G401.6 (cell line): ENCODE measurements around the gene OR2B6.
"Not testable (repeated sequence)": the region's sequence is repeated elsewhere in the genome, so short reads cannot be mapped to it uniquely, and the experiment has no call there.

ENCODE experiments used
- FAIRE-seq: peaks from 2 replicates; lab custom pipeline; 2012; peaks lifted over from hg19 to GRCh38; lab: Jason Lieb, UNC

Gene OR2B6

DNA sequence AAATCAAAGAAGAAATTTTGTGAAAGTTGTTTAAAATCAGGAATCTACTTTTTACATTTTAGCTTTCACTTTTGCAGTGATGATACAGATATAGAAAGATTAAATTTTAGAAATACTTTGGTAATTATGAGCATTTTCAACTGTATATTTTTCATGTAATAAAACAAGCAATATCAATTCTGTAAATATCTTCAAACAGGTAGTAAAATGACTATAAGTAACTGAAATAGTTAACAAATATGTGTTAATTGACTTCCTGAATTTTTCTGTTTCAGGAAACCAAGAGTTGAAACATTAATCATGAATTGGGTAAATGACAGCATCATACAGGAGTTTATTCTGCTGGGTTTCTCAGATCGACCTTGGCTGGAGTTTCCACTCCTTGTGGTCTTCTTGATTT, at the start of gene OR2B6:
Gene OR2B6 (plus strand): TSS at position 301 of the 400 bp plus-strand sequence. CDS start 0 bp downstream, at position 301.
- FAIRE-seq = no peak

DNA sequence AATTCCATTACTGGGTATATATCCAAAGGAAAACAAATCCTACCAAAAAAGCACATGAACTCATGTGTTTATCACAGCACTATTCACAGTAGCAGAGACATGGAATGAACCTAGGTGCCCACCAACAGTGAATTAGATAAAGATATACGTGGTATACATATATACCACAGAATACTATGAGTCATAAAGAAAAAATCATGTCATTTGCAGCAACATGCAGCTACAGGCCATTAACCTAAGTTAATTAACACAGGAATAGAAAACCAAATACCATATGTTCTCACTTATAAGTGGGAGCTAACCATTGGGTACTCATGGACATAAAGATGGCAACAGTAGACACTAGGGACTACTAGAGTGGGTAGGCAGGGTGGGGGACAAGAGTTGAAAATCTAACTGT, 49.0 kb upstream of the OR2B6 start:
- FAIRE-seq = no peak

DNA sequence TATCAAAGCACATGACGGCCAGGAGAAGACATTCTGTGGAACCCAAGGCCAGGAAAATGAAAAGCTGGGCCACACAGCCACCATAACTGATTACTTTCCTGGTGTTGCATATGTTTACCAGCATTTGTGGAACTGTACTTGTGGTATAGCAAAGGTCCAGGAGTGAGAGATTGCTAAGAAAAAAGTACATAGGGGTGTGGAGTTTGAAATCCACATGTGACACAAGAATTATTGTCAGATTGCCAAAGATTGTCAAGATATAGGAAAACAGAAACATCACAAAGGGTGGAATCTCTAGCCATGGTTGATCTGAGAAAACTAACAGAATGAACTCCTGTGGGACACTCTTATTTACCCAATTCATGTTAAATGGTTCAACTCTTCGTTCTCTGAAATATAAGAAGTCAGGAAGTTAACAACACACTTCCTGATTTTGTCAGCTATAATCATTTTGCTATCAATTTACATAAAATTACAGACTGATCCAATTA, 45.0 kb upstream of the OR2B6 start, which contains the start of gene OR2B2:
Gene OR2B2 (minus strand): TSS at position 441 of the 491 bp plus-strand sequence. CDS start 77 bp downstream, at position 364.
- no peak for FAIRE-seq

DNA sequence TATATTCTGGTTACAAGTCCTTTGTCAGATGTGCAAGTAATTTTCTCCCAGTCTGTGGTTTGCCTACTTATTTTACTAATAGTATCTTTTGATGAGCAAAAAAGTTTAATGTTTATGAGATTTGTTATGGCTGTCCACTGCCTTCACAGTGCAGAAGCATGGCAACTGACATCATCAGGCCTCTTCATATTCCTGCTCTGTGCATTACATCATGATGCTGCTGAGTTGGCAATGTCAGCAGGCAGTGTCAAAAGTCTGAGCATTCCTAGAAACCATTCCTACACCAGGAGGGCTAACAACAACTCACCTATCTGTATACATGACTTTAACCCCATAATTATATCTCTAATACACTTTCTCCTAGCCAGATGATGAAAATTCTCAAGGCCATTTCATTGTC, 34.1 kb upstream of the OR2B6 start:
- no peak for FAIRE-seq

DNA sequence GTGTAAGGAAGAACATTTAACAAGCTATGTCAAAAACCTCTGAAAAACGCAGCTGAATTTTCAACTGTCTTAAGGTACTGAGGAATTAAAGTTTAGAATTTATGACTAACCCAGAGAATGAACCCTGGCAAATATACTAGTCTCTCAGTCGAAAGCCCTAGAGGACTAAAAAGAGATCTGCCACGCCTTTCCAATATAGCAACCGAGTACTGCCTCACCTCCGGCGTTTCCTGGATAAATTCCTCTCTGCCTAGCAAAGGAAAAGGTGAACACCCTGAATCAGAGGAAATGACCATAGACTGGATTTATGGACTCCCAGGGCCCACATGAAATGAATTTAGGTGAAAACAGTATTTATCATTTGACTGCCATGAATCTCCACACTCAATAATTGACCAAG, 32.9 kb upstream of the OR2B6 start:
- no peak for FAIRE-seq

DNA sequence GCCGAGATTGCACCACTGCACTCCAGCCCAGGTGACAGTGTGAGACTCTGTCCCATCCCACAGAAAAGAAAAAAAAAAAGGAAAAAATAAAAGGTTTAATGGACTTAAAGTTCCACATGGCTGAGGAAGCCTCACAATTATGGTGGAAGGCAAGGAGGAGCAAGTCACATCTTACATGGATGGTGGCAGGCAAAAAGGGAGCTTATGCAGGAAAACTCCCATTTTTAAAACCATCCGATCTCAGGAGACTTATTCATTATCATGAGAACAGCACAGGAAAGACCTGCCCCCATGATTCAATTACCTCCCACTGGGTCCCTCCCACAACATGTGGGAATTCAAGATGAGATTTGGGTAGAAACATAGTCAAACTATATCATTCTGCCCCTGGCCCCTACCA, 29.0 kb upstream of the OR2B6 start:
- not testable (repeated sequence) for FAIRE-seq

DNA sequence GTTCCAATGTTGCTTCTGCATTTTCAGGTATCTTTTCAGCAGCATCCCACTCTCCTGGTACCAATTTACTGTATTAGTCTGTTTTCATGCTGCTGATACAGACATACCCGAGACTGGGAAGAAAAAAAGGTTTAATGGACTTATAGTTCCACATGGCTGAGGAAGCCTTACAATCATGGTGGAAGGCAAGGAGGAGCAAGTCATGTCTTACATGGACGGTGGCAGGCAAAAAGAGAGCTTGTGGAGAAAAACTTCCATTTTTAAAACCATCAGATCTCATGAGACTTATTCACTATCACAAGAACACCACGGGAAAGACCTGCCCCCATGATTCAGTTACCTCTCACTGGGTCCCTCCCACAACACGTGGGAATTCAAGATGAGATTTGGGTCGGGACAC, 27.1 kb upstream of the OR2B6 start:
- FAIRE-seq = not testable (repeated sequence)

DNA sequence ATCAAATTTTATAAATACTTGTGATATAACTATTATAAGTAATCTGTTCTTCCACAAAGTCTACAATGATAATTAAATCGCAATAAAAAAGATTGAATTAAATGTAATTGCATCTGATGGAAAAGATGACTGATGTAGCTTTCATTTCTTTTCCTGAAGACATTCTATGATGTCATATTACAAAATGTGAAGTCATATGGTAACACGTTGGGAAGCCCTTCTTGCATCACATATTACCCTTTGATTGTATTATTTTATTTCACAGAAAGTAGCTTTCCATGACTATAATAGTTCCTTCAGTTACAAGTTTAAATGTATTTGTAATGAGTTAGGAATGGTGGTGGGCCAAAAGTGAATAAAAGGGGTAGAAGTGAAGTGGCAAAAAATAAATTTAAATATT, 25.8 kb upstream of the OR2B6 start:
- FAIRE-seq = no peak

DNA sequence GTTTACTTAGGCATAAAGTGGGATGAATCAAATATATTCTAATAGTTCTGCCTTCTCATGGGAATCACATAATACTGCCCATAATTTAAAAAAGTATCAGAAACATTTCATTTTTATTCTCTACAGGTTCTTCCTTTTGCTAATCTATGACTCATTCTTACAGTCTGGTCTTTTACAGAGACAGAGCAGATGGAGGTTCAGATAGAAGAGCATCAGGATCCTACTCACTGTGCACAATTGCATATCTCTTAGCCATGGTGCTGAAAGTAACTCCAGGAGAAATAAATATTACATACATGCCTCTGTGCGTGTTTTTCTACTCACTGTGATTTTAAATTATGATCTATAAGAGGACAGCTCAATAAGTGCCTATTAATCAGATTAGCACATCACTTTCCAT, 16.3 kb upstream of the OR2B6 start:
- no peak for FAIRE-seq

DNA sequence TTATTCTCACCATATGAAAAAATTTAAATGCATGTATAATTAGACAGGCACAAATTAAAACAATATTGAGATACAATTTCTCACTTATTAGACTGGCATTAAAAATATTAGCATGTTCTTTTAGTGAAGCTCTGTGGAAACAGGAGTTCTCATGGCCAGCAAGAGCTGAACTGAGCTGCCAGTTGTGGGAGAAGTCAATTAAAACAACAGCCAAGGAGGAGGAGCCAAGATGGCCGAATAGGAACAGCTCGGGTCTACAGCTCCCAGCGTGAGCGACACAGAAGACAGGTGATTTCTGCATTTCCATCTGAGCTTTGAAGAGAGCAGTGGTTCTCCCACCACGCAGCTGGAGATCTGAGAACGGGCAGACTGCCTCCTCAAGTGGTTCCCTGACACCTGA, 14.0 kb upstream of the OR2B6 start:
- not testable (repeated sequence) for FAIRE-seq

DNA sequence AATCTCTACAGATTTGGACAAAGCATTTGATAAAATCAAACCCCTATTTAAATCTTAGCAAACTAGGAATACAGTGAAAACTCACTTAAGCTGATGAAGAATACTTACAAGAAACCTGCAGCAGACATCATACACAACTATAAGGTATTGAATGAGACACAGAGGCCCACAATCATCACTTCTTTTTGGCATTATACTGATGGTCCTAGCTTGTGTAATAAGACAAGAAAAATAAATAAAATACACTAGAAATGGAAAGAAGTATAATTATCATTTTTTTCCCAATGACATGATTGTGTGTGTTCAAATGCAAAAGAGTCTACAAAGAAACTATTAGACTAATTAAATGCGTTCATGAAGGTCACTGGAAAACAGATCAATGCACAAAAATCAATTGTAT, 8.8 kb upstream of the OR2B6 start:
- FAIRE-seq = no peak

DNA sequence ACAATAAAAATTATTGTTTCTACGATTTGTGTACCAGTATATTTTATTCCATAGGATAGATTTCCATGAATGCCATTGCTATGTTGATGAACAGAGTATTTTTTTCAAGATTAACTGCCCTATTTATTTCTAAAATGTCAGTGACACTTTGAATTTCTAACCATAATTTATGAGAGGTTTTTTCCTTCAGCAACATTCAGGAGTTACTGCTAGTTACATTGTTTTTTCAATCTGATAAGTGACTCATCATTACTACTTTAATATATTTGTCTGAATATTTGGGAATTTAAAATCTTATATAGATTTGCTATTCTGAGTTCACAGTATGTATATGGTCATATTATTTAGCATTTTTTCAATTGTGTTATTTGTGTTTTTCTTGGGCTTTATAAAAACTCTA, 6.0 kb upstream of the OR2B6 start:
- peak; percentile 42 for FAIRE-seq

DNA sequence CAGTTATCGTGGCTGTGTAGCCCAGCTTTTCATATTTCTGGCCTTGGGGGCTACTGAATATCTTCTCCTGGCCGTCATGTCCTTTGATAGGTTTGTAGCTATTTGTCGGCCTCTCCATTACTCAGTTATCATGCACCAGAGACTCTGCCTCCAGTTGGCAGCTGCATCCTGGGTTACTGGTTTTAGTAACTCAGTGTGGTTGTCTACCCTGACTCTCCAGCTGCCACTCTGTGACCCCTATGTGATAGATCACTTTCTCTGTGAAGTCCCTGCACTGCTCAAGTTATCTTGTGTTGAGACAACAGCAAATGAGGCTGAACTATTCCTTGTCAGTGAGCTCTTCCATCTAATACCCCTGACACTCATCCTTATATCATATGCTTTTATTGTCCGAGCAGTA, 475 bp downstream of the OR2B6 start:
- no peak for FAIRE-seq

DNA sequence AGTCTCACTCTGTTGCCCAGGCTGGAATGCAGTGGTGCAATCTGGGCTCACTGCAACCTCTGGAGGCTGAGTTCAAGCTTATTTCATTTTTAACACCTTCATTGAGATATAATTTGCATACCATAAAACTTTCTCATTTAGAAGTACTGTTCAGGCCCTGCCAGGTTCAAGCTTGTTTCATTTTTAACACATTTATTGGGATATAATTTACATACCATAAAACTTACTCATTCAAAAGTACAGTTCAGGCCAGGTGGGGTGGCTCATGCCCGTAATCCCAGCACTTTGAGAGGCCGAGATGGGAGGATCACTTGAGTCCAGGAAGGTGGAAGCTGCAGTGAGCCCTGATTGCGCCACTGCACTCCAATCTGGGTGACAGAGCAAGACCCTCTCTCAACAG, 5.5 kb downstream of the OR2B6 start:
- no peak for FAIRE-seq

DNA sequence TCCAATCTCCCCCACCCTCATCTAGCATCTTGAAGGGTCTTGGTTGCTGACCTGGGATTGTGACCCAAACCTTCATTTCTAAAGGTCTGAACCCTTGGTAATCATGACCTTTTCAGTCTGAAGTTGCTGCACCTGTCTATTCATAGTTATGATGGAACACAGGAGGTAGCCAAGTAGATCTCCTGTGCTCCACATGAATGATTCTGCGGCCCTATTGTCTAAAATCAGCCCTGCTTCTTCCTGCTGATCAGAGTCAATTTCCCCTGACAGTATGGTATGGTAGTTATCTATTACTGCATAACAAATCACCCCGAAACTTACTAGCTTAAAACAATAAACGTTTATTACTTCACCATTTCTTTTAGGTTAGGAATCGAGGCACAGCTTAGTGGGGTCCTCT, 9.0 kb downstream of the OR2B6 start:
- FAIRE-seq = no peak

DNA sequence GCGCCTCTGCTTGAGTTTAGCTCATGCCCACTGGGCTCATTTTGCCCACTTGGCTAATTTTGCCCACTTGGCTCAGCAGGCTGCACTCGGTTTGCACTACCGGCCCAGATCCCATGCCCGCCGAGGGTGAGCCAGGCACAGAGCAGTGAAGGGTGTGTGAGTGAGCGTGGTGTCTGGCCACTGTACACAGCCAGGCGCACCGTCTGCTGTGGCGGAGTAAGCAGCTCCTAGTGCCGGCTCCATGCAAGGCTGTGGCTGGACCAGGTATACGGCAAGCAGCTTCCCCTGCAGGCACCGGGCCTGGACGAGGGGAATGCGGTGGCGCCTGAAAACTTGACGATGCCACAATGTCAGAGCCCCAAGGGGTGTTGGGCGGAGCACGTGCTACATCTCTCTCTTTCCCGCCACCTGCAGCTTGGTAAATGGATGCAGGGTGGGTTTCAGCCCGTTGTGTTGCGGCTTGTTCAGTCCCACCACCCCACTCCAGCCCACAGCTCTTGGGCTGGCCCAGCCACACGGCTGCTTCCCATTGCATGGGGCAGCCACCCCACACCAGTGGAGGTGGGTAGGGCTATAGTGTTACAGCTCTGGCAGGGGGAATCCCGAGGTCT, 9.9 kb downstream of the OR2B6 start:
- no peak for FAIRE-seq

DNA sequence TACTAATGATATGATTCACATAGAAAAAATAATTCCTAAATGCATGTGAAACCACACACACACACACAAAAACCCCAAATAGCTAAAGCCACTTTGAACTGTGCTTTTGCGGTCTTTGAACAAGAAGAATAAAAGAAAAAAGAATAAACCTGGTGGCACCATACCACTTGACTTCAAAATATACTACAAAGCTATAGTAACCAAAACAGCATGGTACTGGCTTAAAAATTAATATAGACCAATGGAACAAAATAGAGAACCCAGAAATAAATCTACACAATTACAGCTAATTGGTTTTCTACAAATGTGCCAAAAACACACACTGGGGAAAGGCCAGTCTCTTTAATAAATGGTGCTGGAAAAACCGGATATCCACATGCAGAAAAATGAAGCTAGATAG, 13.4 kb downstream of the OR2B6 start:
- no peak for FAIRE-seq

DNA sequence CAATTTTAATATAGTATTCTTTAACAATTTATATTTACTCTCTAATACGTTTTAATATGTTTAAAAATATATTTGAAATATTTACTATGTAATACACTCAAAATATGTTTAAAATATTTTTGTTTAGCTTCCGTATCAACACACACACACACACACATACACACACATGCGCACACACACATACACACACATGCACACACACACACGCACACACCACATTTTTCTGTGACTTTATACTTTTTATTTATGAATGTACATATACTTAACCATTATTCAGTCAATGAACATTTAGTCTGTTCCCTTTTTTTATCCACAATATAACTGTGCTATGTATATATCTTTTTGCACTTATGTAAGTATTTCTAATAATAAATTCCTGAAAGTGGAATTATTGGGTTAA, 15.7 kb downstream of the OR2B6 start:
- FAIRE-seq = no peak

DNA sequence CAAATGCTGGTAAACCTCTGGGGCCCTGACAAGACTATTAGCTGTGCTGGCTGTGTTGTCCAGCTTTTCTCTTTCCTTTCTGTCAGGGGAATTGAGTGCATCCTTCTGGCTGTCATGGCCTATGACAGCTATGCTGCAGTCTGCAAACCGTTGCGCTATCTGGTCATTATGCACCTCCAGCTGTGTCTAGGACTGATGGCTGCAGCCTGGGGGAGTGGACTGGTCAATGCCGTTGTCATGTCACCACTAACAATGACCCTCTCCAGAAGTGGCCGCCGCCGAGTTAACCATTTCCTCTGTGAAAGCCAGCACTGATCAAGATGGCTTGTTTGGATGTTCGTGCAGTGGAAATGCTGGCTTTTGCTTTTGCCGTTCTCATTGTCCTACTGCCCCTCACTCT, 20.3 kb downstream of the OR2B6 start:
- no peak for FAIRE-seq

DNA sequence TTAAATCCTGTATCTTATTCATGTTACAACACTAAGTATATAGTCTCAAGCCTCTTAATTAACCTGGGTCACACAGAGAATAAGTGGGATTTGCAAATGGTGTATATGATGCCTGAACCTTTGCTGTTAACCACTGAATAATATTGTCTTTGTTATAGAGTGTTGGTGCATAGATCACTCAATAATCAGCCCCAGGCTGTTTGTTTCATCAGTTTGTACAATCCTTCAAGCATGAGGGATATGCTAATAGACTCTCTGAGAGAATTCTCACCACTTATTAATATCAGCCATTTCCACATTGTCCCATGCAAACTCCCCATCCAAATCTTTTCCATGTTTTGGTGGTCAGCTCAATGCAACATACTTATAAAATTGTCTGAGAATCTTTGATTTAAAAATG, 21.7 kb downstream of the OR2B6 start:
- no peak for FAIRE-seq

DNA sequence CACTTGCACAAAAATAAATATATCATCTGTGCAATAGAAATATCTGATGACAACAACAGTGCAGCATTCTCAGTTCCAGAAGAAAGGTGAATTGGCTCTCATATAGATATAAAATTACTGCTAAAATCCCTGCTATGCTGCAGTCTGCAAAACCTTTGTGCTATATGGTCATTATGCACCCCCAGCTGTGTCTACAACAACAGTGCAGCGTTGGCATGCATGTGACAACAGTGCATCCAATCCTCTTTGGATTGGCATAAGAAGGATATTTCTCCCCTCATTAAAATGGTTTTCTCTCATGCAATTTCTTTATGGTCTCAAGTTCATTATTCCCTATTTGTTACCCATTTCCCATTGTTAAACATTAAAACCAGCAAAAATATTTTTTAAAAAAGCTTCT, 23.1 kb downstream of the OR2B6 start:
- no peak for FAIRE-seq

DNA sequence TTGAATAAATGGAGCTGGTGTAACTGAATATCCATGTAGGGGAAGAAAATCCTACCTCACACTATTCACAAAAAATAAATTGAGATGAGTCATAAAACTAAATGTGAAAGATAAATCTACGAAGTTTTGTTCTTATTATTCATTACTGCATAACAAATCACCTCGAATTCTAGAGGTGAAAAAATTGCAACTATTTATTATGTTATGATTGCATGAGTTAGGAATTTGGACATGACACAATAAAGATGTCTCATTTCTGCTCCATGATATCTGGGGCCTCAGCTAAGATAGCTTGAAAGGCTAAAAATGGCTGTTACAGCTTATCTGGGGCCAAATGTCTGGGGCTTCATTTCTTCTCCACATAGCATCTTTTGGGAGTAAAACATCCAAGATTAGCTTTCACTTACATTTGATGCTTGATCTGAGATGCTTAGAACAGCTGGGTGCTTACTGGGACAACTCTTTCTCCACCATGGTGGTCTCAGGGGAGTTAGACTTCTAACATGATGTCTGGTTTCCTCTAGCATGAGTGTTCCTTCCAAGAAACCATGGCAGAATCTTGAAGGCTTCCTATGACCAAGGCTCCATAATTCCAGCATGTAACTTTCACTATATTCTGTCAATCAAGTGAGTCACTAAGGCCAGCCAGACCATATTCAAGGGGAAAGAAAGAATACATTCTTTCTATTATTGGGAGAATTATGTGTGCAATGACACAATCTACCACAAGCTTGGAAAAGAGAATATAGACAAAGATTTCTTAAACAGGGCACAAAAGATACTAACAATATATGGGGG, 30.1 kb downstream of the OR2B6 start:
- FAIRE-seq = no peak

DNA sequence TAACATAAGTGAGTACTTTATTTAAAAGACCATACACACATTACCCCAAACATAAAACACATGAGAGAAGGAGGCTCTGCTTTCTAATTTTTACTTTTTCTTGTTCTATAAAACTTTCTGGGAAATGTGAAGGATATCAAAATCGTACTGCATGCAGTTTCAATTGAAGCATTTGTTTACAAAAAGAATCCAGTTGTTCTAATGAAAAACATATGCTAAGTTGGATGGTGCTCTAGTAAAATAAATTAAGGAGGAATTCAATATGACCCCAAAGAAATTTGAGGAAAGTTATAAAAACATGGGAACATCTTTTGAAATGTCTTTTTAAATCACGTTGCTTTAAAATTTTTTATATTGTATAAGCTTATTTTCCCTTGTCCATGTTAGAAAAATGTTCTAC, 37.6 kb downstream of the OR2B6 start:
- no peak for FAIRE-seq
